ENCODE measurements around the gene NAALADL1. TPM values are rescaled to one million over a fixed set of nuclear protein-coding genes. Genes with fewer than 3 reads are reported as not detected.

NAALADL1 gene
- total RNA-seq, 4 donors from 2014 or later = 5.6 to 21.5 (median 6.8) TPM

GRCh38 chr11:65058012-65058411, 341 bp downstream of the NAALADL1 start:
- no peak for DNase-seq
- no peak for TF ChIP-seq CTCF (IDR thresholded peaks at IDR 0.05)
- no peak for TF ChIP-seq POLR2A (IDR thresholded peaks at IDR 0.05)
- H3K4me3 ChIP-seq (replicated peaks in 1 of 3) = no peak overlapping the region
- no peaks in the 10 kb centered on the region for H3K4me1 ChIP-seq
- intact Hi-C loops (cut with DNase I) = no loop called here
- WGBS, 2 donors = 70 to 80% methylated on average over 5 of the region's 13 CpGs
- no peak overlapping the region for H3K27ac ChIP-seq
- no peaks in the 10 kb centered on the region for H3K9me3 ChIP-seq
- no peaks in the 10 kb centered on the region for H3K36me3 ChIP-seq
- H3K27me3 ChIP-seq = no peaks in the 10 kb centered on the region

- Histone ChIP-seq H3K27me3 (no peaks in the 10 kb centered on the region), H3K27ac (no peak overlapping the region), H3K36me3 (no peaks in the 10 kb centered on the region), H3K9me3 (no peaks in the 10 kb centered on the region), H3K4me3 (replicated peaks in 1 of 3) (no peak overlapping the region), H3K4me1 (no peaks in the 10 kb centered on the region)
- intact Hi-C loops (cut with DNase I) = no loop called here
- 90 to 93% methylated on average over 6 to 7 of the region's 7 CpGs for WGBS, 2 donors
- no peak for TF ChIP-seq POLR2A (IDR thresholded peaks at IDR 0.05)
- TF ChIP-seq CTCF (IDR thresholded peaks at IDR 0.05) = no peak
- DNase-seq = no peak
Measured at GRCh38 chr11:65057526-65057925, 827 bp downstream of the NAALADL1 start.

GRCh38 chr11:65056999-65057398, 1.4 kb downstream of the NAALADL1 start:
- DNase-seq = no peak
- no peak overlapping the region for H3K27ac ChIP-seq
- H3K27me3 ChIP-seq = no peaks in the 10 kb centered on the region
- H3K9me3 ChIP-seq = no peaks in the 10 kb centered on the region
- H3K4me1 ChIP-seq = no peaks in the 10 kb centered on the region
- no peak overlapping the region for H3K4me3 ChIP-seq (replicated peaks in 1 of 3)
- intact Hi-C loops (cut with DNase I) = no loop called here
- no peaks in the 10 kb centered on the region for H3K36me3 ChIP-seq
- no peak for TF ChIP-seq POLR2A (IDR thresholded peaks at IDR 0.05)
- TF ChIP-seq CTCF (IDR thresholded peaks at IDR 0.05) = no peak
- WGBS, 2 donors = 92% methylated on average over 6 of the region's 6 CpGs

- intact Hi-C loops (cut with DNase I) = no loop called here
- Histone ChIP-seq H3K4me1 (no peaks in the 10 kb centered on the region), H3K27ac (no peak overlapping the region), H3K27me3 (no peaks in the 10 kb centered on the region), H3K36me3 (no peaks in the 10 kb centered on the region), H3K4me3 (replicated peaks in 1 of 3) (no peak overlapping the region), H3K9me3 (no peaks in the 10 kb centered on the region)
- DNase-seq = no peak
- no peak for TF ChIP-seq POLR2A (IDR thresholded peaks at IDR 0.05)
- TF ChIP-seq CTCF (IDR thresholded peaks at IDR 0.05) = no peak
- WGBS, 2 donors = 87 to 93% methylated on average over 1 of the region's 1 CpG
Measured at GRCh38 chr11:65055538-65055937, 2.8 kb downstream of the NAALADL1 start.

GRCh38 chr11:65053827-65054508, 4.4 kb downstream of the NAALADL1 start:
- Histone ChIP-seq H3K4me3 (replicated peaks in 1 of 3) (no peak overlapping the region), H3K4me1 (no peaks in the 10 kb centered on the region), H3K9me3 (no peaks in the 10 kb centered on the region), H3K27me3 (no peaks in the 10 kb centered on the region), H3K27ac (no peak overlapping the region), H3K36me3 (no peaks in the 10 kb centered on the region)
- intact Hi-C loops (cut with DNase I) = no loop called here
- no peak for TF ChIP-seq POLR2A (IDR thresholded peaks at IDR 0.05)
- TF ChIP-seq CTCF (IDR thresholded peaks at IDR 0.05) = no peak
- no peak for DNase-seq
- 56% methylated on average over 8 of the region's 8 CpGs for WGBS, 2 donors
